SKM-1 treated with dmso at 0.1 percent for 144 hours (cell line): ENCODE measurements around the gene P2RX3.
"Not testable (repeated sequence)": the region's sequence is repeated elsewhere in the genome, so short reads cannot be mapped to it uniquely, and the experiment has no call there.

Experiments
- DNase-seq: peaks from one replicate; lab custom pipeline; 2025; ENCODE audit not compliant: unreplicated experiment; lab: John Stamatoyannopoulos, UW

Gene P2RX3

DNA sequence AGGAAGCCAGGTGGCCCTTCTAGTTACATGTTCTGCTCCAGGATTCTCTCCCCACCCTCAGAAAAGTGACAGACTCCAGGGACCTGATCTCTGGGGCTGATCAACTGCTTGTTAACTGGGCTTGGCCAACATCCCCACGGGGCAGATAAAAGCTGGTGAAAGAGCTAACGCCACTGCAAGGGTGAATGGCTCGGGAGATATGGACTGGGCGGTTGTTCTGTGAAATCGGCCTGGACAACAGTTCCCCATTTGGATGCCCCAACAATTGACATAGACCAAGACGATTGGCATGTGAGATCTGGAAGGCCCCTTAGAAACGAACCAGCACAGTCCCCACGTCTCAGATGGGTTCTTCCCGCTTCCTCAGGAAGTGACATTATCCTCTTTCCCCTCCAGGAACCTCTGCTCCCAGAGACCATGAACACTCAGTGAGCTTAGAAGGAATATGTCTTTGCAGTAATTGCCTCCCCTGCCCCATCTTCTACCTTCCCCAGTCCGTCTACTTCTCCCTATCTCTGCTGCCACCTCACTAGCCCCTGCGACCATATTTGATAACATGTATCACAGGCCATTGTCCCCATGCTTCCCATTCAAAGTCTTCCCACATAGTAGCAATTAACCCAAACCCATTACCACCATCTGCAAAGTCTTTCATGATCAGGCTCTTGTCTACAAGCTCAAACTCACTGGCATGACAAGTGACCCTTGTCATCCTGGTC lies 57.9 kb downstream of the P2RX3 start:
- DNase-seq: no peak

DNA sequence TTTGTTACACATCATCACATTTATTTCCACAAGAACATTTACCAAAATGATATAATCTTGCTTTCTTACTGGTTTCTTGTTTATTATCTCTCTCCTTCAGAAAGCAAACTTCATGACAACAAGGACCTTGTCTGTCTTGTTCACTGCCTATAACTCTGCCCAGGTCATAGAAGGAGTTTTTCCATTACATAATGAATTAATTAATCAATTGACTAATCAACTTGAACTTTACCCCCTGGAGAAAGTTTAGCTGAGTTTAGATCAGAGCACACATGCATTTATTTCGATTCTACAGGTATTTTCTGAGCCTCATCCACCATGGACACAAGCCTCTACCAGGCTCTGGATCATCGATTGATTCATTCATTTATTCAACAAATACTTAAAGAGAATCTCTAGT lies 58.6 kb downstream of the P2RX3 start:
- no peak for DNase-seq

DNA sequence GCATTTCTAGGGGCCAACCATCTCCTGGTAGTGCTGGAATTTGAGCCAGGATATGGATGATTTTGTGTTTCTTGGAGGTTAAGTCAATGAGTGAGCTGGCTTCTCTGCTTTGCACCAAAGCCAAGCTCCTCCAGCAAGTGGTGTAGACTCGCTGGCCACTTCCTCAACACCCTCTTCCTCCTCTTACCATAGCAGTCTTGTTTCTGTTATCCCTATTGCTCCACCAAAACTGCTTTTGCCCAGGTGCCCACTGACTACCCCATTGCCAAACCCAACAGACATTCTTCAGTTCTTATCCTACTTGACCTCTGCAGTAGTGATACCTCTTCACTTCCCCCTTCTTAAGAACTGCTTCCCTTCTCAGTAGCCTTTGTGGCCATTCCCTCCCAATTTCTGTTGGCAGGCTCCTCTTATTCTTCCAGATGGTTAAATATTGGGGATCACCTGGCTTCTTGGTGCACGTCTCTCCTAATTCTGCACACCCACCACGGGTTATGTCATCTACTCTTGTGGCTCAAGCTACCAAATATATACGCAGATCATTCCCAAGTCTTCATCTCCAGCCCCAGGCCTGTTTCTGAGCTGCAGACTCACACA lies 59.3 kb downstream of the P2RX3 start:
- peak; percentile 92 for DNase-seq

DNA sequence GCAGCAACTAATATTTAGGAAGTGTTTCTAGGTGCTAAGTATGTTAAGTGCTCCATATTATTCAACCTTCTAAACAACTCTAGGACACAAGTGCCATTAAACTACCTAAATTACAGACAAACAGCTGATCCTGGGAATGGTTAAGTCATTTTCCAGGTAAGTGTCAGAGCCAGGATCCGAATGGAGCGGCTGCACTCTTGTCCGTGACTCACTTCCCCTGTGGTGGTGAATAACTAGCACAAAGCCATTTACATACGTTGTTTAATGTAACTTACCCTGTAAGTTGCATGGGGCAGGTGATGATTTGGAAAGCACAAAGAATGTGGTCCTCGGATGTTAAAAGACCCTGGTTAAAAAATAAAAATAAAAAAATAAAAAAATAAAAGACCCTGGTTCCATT lies 61.1 kb downstream of the P2RX3 start:
- no peak for DNase-seq

DNA sequence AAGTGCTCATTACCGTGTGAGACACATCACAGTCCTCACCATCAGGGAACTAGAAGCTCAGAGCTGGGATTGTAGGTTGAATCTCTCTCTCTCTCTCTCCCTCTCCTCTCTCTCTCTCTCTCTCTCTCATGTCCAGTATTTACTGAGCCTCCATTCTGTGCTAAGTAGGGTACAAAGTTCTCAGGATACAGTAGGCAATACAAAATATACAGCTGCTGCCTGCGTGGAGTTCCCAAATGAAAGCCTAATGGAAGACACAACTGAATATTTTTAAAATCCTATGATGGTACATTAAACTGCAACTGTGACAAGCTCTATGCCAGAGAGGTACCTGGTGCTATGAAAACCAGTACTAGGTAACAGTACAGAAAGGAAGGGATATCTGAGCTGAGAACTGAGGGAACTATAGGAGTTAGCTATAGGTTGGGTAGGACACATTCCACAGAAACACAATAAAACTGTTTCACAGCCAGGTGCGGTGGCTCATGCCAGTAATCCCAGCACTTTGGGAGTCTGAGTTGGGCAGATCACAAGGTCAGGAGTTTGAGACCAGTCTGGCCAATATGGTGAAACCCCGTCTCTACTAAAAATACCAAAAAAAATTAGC lies 61.9 kb downstream of the P2RX3 start:
- no peak for DNase-seq

DNA sequence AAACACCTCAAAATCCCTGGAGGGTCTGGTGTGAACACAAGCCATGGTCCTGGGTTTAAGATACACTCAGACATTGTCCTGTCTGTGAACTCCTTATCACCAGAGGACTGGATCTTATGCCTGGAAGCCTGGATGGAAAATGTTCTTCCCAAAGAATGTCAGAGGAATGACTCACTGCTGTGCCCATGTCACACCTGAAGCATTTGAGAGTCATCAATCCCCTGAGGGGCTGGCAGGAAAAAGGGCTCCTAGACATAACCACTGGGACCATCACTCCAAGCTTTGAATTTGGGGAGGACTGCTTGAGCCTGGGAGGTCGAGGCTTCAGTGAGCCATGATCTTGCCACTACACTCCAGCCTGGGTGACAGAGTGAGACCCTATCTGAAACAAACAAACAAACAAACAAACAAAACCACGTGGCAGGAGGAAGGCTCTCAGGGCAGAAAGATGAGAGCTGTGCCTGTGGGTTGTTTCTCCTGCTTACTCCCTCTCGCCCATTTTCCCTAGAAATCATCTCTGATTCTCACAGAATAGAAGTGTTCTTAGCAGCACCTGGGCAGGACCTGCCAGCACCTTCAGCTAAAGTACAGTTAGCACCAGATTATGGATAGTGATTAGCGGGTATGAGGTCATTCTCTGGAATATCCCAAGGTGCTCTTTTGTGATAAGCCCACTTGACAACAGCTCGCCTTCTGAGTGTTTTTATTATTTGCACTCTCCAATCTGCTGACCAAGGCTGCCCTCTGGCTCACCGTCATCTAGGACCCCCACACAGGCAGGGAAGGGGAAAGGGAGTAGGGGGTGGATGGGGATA lies 64.2 kb downstream of the P2RX3 start:
- DNase-seq: no peak

DNA sequence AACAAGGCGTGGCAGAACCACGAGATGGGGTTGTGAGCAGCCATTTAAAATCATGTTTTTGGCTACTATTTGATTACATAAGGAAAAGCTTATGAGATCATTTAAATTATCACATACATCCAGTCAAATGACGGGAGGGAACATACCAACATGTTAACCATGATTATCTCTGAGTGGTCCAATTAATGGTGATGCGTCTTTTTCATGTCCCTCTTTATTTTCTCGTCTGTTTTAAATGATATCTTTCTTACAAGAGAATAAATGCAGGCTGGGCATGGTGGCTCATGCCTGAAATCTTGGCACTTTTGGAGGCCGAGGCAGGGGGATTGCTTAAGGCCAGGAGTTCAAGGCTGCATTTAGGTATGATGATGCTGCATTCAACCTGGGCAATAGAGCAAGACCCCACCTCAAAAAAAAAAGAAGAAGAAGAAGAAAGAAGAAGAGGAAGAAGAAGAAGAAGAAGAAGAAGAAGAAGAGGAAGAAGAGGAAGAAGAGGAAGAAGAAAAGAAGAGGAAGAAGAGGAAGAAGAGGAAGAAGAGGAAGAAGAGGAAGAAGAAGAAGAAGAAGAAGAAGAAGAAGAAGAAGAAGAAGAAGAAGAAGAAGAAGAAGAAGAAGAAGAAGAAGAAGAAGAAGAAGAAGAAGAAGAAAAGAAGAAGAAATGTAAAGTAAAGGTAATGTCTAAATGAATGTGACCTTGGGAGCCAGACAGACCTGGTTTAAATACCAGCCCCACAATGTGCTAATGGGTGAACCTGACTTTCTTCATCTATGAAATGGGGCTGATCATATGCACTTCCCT lies 65.0 kb downstream of the P2RX3 start:
- not testable (repeated sequence) for DNase-seq

DNA sequence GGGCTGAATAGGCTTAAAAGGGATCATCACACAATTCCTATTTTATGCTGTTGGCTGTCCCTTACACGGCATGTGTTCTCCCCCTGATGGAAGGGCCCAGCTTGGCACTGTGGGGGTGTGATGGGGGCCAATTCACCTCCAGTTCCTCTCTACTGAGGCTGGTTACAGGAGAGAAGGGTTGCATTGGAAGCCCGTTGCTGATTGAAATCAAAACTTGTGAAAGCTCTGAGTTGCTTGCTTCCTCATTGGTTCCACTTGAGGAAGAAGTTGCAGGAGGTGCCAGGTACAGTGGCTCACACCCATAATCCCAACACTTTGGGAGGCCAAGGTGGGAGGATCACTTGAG lies 65.6 kb downstream of the P2RX3 start:
- DNase-seq: peak; percentile 39

DNA sequence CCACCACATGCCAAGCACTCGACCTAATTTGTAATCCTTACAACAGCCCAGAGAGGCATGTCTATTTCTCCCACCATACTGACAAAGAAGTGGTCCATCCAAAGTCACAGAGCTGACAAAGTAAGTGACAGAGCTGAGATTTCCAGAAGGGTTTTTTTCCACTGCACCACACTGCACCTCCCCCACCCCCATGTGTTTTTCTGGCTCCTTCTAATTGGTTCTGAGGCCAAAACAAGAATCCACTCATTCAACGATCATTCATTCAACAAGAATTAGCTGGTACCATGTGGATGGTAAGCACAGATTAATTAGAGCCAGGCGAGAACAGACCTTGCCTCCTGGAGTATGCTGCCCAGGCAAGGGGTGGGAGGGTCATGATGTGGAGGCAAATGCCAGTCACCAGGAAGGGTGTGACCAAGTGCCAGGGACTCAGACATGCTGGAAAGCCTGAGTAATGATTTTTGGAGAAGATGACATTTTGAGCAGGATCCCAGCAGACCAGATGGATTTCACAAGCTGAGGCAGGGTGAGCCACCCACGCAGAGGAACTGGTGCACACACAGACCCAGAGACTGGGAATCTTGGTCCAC lies 67.2 kb downstream of the P2RX3 start:
- DNase-seq: no peak

DNA sequence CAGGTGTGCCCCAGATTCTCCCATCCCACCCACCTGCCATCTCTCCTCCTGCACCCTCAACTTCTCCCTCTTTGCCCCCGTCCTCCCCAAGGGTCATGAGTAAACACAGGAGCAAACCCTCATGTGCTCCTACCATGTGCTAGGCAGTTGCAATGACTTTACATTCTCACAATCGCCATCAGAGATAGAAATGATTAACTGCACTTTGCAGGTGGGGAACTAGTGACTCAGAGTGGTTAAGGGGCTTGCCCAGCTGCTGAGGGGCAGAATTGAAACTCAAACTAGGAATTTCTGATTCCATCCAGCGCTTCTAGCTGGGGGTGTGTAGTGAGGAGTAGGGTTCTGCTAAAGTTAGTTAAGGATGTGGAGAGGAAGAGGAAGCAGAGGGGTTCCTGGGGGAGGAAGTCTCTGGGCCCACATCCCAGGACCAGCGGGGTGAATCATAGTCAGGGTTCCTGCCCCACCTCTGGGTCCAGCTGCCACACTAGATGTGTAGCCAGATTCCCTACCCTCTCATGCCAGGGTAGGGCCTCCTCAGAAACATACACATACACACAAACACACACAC lies 68.3 kb downstream of the P2RX3 start:
- peak; percentile 63 for DNase-seq

DNA sequence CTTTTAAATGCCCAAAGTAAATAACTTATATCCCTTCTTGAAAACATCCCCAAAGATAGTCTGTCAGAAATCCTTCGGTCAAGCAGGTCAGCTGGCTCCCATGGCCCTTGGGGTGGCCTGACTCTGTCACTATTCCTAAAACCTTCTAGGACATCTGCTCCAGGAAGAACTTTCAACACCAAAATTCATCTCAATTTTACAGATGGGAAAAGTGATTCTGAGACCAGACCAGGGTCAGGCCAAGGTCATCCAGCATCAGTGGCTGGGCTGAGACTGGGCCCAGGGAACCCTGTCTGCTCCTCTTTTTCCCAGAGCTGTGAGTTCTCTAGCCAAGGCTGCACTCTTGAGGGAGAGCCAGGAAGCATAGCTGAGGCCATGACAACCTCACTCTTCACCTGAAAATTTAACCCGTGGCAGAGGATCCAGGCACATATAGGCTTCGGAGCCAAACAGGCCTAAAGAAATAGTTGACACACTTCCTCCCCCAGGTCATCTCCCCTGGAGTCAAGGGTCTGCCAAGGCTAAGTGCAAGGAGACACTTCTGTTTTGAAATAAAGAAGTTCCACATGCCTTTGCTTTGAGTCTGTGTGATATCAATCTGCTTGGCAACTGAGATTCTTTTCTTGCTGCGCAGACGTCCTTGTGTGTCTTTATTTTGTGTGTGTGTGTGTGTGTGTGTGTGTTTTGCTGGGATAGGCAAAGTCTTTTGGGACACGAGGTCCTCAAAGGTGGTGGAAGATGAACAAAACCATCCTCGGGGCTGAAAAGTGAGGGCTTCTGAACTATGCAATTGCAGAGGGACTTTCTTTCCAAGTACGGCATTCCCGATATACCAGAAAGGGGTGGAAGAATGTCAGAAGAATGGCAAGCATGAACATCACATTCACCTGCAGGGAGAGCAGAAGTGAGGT lies 69.1 kb downstream of the P2RX3 start:
- DNase-seq: no peak

DNA sequence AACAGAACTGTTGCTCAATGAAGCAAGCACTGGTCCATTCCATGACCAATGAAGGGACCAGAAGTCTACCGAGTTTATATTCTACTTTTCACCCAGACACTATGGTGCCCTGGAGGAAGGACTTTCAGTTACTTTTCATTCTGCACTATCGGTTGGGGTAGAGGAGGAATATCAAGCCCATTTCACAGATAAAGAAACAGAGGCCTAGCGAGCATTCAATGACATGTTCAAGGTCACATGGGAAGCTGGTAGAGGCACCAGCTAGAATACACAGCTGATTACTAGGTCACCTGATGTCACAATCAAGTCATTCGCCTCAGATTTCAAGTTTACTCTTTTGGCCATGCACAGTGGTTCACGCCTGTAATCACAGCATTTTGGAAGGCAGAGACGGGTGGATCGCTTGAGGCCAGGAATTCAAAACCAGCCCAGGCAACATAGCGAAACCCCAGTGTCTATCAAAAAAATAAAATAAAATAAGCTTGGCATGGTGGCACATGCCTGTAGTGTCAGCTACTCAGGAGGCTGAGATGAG lies 69.9 kb downstream of the P2RX3 start:
- DNase-seq: no peak

DNA sequence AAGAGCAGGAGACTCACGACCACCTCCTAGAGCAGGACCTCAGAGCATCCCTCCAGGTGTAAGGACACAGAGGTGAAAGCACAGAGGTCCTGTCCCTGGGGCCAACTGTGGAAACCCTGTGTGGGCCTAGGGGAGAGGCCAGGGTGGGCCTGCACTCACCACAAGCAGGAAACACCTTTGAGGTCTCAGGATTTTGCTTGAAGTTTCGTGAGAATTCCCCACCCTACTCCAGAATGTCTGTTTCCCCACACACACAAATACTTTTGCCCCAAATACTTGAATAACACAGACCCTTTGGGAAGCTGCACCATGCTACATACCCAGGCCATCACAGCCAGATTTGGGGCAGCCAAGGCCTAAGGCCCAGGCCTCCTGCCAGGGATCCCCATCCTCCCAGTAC lies 70.6 kb downstream of the P2RX3 start:
- DNase-seq: no peak

DNA sequence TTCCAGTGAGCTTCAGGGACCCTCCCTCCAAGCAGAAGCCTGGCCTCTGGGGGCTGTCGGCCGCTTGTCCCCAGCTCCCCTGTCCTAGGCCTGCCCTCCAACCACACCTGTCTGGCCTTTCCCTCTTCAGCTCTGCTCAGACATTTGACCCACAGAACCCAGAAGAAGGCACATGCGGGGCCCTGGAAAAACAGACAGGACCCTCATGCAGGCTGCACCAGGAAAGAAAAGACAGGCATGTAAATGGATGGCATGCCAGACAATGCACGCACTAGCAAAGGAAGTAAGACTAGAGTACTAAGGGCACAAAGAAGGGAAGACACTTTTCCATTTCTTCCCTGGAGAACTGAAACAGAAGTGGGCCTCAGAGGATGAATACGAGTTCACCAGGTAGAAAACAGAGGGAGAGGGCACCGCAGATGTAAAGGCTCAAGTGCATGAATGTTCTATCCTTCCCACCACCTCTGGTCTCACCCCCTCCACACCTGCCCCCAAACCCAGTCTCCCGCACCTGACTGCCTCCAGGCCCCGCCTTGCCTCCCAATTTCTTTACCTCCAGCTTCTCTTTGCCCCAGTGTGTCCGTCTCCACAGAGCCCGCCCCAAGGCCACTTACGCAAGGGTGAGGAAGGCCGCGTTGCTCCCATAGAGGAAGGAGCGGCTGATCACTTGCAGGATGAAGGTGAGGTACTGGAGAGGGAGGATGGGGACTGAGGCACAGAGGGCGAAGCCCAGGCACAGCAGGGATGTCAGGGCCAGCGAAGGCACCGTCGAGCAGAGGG lies 71.4 kb downstream of the P2RX3 start:
- DNase-seq: no peak

DNA sequence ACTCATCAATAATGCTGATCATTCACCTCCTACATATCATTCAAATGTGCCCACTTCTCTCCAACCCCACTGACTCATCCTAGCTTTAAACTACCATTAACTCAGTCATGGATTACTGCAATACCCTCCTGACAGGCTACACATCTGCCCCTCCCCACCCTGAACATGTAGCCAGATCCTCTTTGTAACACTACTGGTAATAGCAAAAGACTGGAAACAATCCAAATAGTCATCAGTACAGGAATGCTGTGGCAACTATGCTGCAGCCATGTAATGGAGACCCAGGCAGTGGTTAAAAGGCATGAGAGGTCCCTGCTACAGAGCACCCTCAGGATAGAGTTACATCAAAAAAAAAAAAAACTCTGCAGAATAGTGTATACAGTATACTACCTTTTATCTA lies 72.1 kb downstream of the P2RX3 start:
- no peak for DNase-seq

DNA sequence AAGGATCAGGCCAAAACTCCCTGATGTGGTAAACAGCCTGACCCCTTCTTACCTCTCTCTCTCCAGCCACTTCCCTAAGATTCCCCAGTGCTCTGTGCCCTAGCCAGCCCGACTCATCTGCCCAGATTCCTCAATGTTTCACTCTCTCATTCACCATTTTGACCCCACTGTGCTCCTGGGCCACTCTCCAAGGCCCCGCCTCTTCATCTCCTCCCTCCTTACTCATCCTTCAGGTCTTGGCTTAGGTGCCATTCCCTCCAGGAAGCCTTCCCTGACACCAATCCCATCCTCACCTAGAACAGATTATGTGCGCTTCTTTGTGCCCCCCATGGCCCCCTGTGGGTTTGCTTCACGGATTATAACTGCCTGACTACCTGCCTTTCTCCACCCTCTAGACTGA lies 75.5 kb downstream of the P2RX3 start:
- no peak for DNase-seq

DNA sequence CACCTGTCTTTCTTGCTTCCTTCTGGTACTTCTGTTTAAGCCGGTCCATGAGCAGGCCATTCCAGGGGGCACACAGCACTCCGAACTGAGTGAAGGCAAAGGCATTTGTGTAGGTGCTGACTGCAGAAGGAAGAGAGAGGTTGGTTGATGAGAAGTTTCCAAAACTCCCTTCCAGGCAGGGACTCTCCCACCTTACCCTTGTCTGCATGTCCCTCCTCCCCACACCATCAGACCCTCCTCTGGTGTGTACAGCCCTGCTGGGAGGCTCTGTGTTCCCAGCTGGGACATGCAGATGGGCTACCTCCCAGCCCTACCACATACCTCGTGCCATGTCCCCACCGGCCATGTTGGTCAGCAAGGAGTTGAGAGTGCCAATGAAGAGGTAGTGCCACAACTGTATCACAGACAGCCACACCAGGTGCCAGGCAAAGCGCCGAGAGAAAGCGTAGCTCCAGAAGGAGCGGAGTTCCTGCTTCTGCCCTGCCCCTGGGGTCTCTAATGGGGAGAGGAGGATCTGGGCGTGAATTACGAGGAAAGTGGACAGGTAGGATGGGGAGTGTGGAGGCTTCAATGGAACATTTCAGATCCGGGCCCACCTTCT lies 76.6 kb downstream of the P2RX3 start:
- no peak for DNase-seq

DNA sequence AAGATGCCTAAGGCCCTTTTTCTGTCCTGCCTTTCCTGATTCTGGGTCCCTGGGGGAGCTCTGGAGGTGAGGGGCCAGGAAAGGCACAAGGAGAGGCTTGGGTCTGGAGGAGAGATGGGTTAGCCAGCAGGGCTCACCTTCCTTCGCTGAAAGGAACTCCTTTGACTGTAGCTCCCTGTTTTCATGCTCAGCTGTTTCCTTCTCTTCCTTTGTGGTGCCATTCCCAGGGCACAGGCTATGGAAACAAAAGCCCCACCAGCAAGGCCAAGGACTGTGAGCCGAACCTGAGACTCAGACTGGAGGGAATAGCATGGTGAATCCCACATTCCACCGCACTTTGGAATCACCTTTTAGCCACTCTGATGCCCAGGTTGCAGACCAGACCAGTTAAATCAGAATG lies 78.3 kb downstream of the P2RX3 start:
- no peak for DNase-seq
